ENCODE results near the gene ERP44.
A peak's percentile ranks its signal among the peaks of the same experiment; 100 is the strongest.

The ERP44 gene

DNA sequence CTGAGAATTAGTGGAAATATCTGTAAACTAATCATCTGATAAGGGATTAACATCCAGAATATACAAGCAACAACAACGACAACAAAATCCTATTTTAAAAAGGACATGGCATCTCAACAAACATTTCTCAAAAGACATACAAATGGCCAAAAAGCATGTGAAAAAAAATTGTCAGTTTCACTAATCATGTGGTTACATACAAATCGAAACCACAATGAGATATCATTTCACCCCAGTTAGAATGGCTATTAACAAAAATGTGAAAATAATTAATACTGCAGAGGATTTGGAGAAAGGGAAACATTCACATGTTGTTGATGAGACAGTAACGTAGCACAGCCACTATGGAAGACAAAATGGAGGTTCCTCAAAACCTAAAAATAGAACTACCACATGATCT, 69.5 kb downstream of the ERP44 start:
- ChIA-PET POLR2A (no interaction called here), CTCF (interaction anchor here (0.7 kb wide), 1 partner anchor 97 kb away, joined by 3 read pairs; no protein-coding TSS in a partner anchor)
- no peak for DNase-seq (ENCODE audit: extremely low spot score)
- TF ChIP-seq TARDBP (IDR thresholded peaks at IDR 0.05): no peak
- TF ChIP-seq PKNOX1 (IDR thresholded peaks at IDR 0.05): no peak
- TF ChIP-seq ZNF384 (IDR thresholded peaks at IDR 0.05): no peak
- no peak for TF ChIP-seq NFRKB (IDR thresholded peaks at IDR 0.05)
- no peak for TF ChIP-seq HDGF (IDR thresholded peaks at IDR 0.05; ENCODE audit: borderline replicate concordance)
- no peak for TF ChIP-seq L3MBTL2 (conservative IDR thresholded peaks at IDR 0.05)
- TF ChIP-seq LEF1 (IDR thresholded peaks at IDR 0.05; ENCODE audit: borderline replicate concordance): no peak
- no peak for TF ChIP-seq BHLHE40 (IDR thresholded peaks at IDR 0.05; ENCODE audit: borderline replicate concordance)
- no peak for TF ChIP-seq FOXK2 (IDR thresholded peaks at IDR 0.05)
- TF ChIP-seq FOXM1 (IDR thresholded peaks at IDR 0.05; ENCODE audit: borderline replicate concordance): no peak
- no peak for TF ChIP-seq CTBP1 (IDR thresholded peaks at IDR 0.05; ENCODE audit: borderline replicate concordance)
- no peak for TF ChIP-seq FOXA1 (IDR thresholded peaks at IDR 0.05)
- TF ChIP-seq ELF4 (IDR thresholded peaks at IDR 0.05): no peak
- TF ChIP-seq ARNT (IDR thresholded peaks at IDR 0.05): no peak
- TF ChIP-seq SUZ12 (IDR thresholded peaks at IDR 0.05): no peak
- no peak for TF ChIP-seq SP1 (IDR thresholded peaks at IDR 0.05)

DNA sequence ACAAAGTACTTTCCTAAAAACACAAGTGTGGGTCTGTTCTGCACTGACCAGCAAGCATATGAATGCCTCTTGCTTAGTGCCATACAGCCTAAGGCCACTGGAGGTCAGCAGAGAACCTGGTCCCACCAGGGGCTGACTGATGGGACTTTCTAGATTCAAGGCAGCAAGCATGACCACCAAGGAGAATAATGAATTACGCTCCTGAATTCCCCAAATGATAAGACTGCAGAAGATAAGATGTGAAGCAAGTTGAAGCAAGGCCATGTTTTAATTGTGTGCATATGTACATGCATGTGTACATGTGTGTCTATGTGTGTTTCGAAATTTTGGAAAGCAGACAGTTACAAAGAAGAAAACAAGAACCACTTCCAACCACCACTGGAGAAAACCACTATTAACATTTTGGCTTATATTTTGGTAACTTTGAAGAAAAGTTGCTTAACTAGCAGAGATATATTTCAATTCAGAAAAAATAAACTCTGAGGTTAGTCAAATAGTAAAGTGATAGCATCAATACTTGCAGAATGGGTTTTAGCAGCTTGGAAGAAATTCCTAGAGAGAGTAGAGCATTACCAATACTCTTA, 70.5 kb downstream of the ERP44 start:
- CTCF ChIA-PET: interaction anchor here (0.6 kb wide), 1 partner anchor 194 kb away, joined by 3 read pairs; no protein-coding TSS in a partner anchor
- DNase-seq (ENCODE audit: extremely low spot score): peak; percentile 77
- POLR2A ChIA-PET: no interaction called here
- TF ChIP-seq FOXA1 (IDR thresholded peaks at IDR 0.05) (no peak), HDGF (IDR thresholded peaks at IDR 0.05; ENCODE audit: borderline replicate concordance) (no peak), ZNF384 (IDR thresholded peaks at IDR 0.05) (no peak), NFRKB (IDR thresholded peaks at IDR 0.05) (no peak)

GRCh38 chr9:100027543-100027942, 71.3 kb downstream of the ERP44 start:
- DNase-seq (ENCODE audit: extremely low spot score): no peak
- CTCF ChIA-PET: interaction anchor here (0.6 kb wide), 1 partner anchor 195 kb away, joined by 3 read pairs; no protein-coding TSS in a partner anchor
- no peak for TF ChIP-seq BHLHE40 (IDR thresholded peaks at IDR 0.05; ENCODE audit: borderline replicate concordance)
- TF ChIP-seq FOXA1 (IDR thresholded peaks at IDR 0.05): no peak
- TF ChIP-seq ARNT (IDR thresholded peaks at IDR 0.05): no peak
- TF ChIP-seq NFRKB (IDR thresholded peaks at IDR 0.05): no peak
- TF ChIP-seq HDGF (IDR thresholded peaks at IDR 0.05; ENCODE audit: borderline replicate concordance): no peak
- no peak for TF ChIP-seq ZNF384 (IDR thresholded peaks at IDR 0.05)
- TF ChIP-seq FOXM1 (IDR thresholded peaks at IDR 0.05; ENCODE audit: borderline replicate concordance): no peak
- no peak for TF ChIP-seq SUZ12 (IDR thresholded peaks at IDR 0.05)
- TF ChIP-seq ELF4 (IDR thresholded peaks at IDR 0.05): no peak
- TF ChIP-seq LEF1 (IDR thresholded peaks at IDR 0.05; ENCODE audit: borderline replicate concordance): no peak
- TF ChIP-seq FOXK2 (IDR thresholded peaks at IDR 0.05): no peak
- no peak for TF ChIP-seq CTBP1 (IDR thresholded peaks at IDR 0.05; ENCODE audit: borderline replicate concordance)
- no peak for TF ChIP-seq PKNOX1 (IDR thresholded peaks at IDR 0.05)
- POLR2A ChIA-PET: no interaction called here

GRCh38 chr9:100021931-100022330, 76.9 kb downstream of the ERP44 start:
- no peak for TF ChIP-seq HDGF (IDR thresholded peaks at IDR 0.05; ENCODE audit: borderline replicate concordance)
- TF ChIP-seq SUZ12 (IDR thresholded peaks at IDR 0.05): no peak
- no peak for TF ChIP-seq ARNT (IDR thresholded peaks at IDR 0.05)
- DNase-seq (ENCODE audit: extremely low spot score): no peak
- CTCF ChIA-PET: no interaction called here
- POLR2A ChIA-PET: no interaction called here

- no peak for DNase-seq (ENCODE audit: extremely low spot score)
- no peak for TF ChIP-seq ZNF384 (IDR thresholded peaks at IDR 0.05)
- no peak for TF ChIP-seq LEF1 (IDR thresholded peaks at IDR 0.05; ENCODE audit: borderline replicate concordance)
- no peak for TF ChIP-seq NFRKB (IDR thresholded peaks at IDR 0.05)
- TF ChIP-seq L3MBTL2 (conservative IDR thresholded peaks at IDR 0.05): no peak
- no peak for TF ChIP-seq HDGF (IDR thresholded peaks at IDR 0.05; ENCODE audit: borderline replicate concordance)
- TF ChIP-seq CTBP1 (IDR thresholded peaks at IDR 0.05; ENCODE audit: borderline replicate concordance): no peak
- no peak for TF ChIP-seq FOXM1 (IDR thresholded peaks at IDR 0.05; ENCODE audit: borderline replicate concordance)
- no peak for TF ChIP-seq BHLHE40 (IDR thresholded peaks at IDR 0.05; ENCODE audit: borderline replicate concordance)
- TF ChIP-seq SUZ12 (IDR thresholded peaks at IDR 0.05): no peak
- TF ChIP-seq TARDBP (IDR thresholded peaks at IDR 0.05): no peak
- no peak for TF ChIP-seq ELF4 (IDR thresholded peaks at IDR 0.05)
- no peak for TF ChIP-seq SP1 (IDR thresholded peaks at IDR 0.05)
- no peak for TF ChIP-seq FOXA1 (IDR thresholded peaks at IDR 0.05)
- no peak for TF ChIP-seq FOXK2 (IDR thresholded peaks at IDR 0.05)
- ChIA-PET CTCF (no interaction called here), POLR2A (no interaction called here)
Observed at GRCh38 chr9:100020121-100020795, 78.5 kb downstream of the ERP44 start.

DNA sequence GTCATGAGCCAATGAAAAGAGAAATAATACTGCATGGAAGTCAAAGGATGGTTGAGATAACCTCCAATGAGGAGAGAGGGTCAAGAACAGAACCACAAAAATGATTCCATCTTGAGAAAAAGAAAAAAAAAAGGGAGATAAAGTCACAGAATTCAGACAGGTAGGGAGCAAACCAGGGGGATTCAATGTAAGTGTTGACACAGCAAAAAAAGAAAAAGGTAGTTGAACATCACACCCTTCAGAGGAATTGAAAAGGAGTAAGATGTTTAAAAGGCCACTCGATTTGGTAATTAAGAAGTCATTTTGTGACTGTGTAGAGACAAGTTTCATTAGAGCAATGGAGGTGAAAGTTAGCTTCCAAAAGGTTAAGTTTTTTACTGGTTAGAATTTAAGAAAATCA, 79.3 kb downstream of the ERP44 start:
- CTCF ChIA-PET: no interaction called here
- DNase-seq (ENCODE audit: extremely low spot score): no peak
- TF ChIP-seq SUZ12 (IDR thresholded peaks at IDR 0.05) (no peak), LEF1 (IDR thresholded peaks at IDR 0.05; ENCODE audit: borderline replicate concordance) (no peak), FOXK2 (IDR thresholded peaks at IDR 0.05) (no peak), FOXM1 (IDR thresholded peaks at IDR 0.05; ENCODE audit: borderline replicate concordance) (no peak), CTBP1 (IDR thresholded peaks at IDR 0.05; ENCODE audit: borderline replicate concordance) (no peak), SP1 (IDR thresholded peaks at IDR 0.05) (no peak), HDGF (IDR thresholded peaks at IDR 0.05; ENCODE audit: borderline replicate concordance) (no peak), BHLHE40 (IDR thresholded peaks at IDR 0.05; ENCODE audit: borderline replicate concordance) (no peak), L3MBTL2 (conservative IDR thresholded peaks at IDR 0.05) (no peak), ARNT (IDR thresholded peaks at IDR 0.05) (no peak), ELF4 (IDR thresholded peaks at IDR 0.05) (no peak), FOXA1 (IDR thresholded peaks at IDR 0.05) (no peak), ZNF384 (IDR thresholded peaks at IDR 0.05) (no peak), PKNOX1 (IDR thresholded peaks at IDR 0.05) (no peak), TARDBP (IDR thresholded peaks at IDR 0.05) (no peak)
- POLR2A ChIA-PET: no interaction called here

All from HEK293T (cell line).